ENCODE results near the gene NR2F2. TPM values are rescaled to one million over a fixed set of nuclear protein-coding genes. Genes with fewer than 3 reads are reported as not detected.

NR2F2 gene
- 20.4 to 27.9 TPM (median 25.4 TPM) in 5 replicates for total RNA-seq (2022; extraction: Qiagen RNA extraction; ENCODE audit: low read depth)

GRCh38 chr15:96330450-96331143 lies at the start of gene NR2F2:
Gene NR2F2 (plus strand): TSS chr15:96330700. CDS start chr15:96332106, 1,406 bp downstream.

All from A549 treated with GW870086 at 1 μM for 4 hours (cell line).